Stomach (tissue), 9 donors: ENCODE results near the gene TTN. TPM values are rescaled to one million over a fixed set of nuclear protein-coding genes. Genes with fewer than 3 reads are reported as not detected.

ENCODE experiments used
- DNase-seq, 2 donors: peaks; one replicate each; pipeline versions ENCODE4 v3.0.0 to v3.0.0-alpha.2; 2013 to 2019
- H3K27ac ChIP-seq, 5 donors: fragments of 200-600 bp in 4 of 5; sonication (generic) in 4 of 5; one replicate each; pipeline ENCODE4 v1.5.1; 2013 to 2019; ENCODE audit warnings: mild to moderate bottlenecking in 1 of 5, moderate library complexity in 1 of 5
- H3K27me3 ChIP-seq, 3 donors: fragments of 200-600 bp; sonication (generic); one replicate each; pipeline ENCODE4 v1.5.1; 2017 to 2019; ENCODE audit warnings: mixed run types in 1 of 3
- H3K36me3 ChIP-seq, 4 donors: fragments of 200-600 bp; sonication (generic); 1 replicate in 3 of 4; 2 replicates in 1 of 4; pipeline ENCODE4 v1.5.1; 2016 to 2019
- H3K4me1 ChIP-seq, 4 donors: fragments of 200-600 bp; sonication (generic); one replicate each; pipeline ENCODE4 v1.5.1; 2016 to 2019
- H3K4me3 ChIP-seq, 4 donors: fragments of 200-600 bp; sonication (generic) in 3 of 4; one replicate each; pipeline ENCODE4 v1.5.1; 2016 to 2019; ENCODE audit warnings: mild to moderate bottlenecking in 1 of 4
- H3K9me3 ChIP-seq, 4 donors: fragments of 200-600 bp; sonication (generic); one replicate each; pipeline ENCODE4 v1.5.1; 2016 to 2019
- CTCF ChIP-seq, 7 experiments: fragments of 450-650 bp in 4 of 7; fragments of 200-600 bp in 3 of 7; sonication (generic) in 3 of 7; IDR thresholded peaks; one replicate each; pipeline ENCODE4 v1.5.1; 2016 to 2019; ENCODE audit warnings: antibody characterized with exemption in 7 of 7, control low read depth in 2 of 7, mild to moderate bottlenecking in 1 of 7
- EP300 ChIP-seq: sonication (generic); formaldehyde crosslinking; IDR thresholded peaks from one replicate; pipeline ENCODE4 v1.6.1; 2017; ENCODE audit warnings: antibody characterized with exemption
- POLR2A ChIP-seq, 4 donors: fragments of 450-650 bp; IDR thresholded peaks; one replicate each; pipeline ENCODE4 v1.6.1; 2016; ENCODE audit warnings: antibody characterized with exemption in 4 of 4, control low read depth in 2 of 4, mild to moderate bottlenecking in 1 of 4, moderate library complexity in 1 of 4
- POLR2AphosphoS5 ChIP-seq, 3 donors: sonication (generic); formaldehyde crosslinking; IDR thresholded peaks; one replicate each; pipeline ENCODE4 v1.6.1; 2016; ENCODE audit warnings: antibody characterized with exemption in 3 of 3
- WGBS, 5 donors: extraction: QIAGEN DNeasy Blood & Tissue Kit in 3 of 5; methylation state at CpG; one replicate each; pipeline versions ENCODE4 v1.1.5 to v1.1.7; 2013 to 2018; 5-methylcytosine and 5-hydroxymethylcytosine counted together
- intact Hi-C: fragments of 100-400 bp; cut with DNase I; formaldehyde crosslinking; loops from one replicate; pipeline ENCODE4 v1.15.1; 2023; ENCODE audit warnings: low total_unique reads
- polyA plus RNA-seq, 3 donors: library from polyadenylated mRNA; stranded (reverse); fragments of 200-250 nt; gene quantifications; one replicate each; pipeline ENCODE4 v1.2.3, GENCODE V29; 2013
- total RNA-seq, 5 donors: library from RNA; depleted of rRNA; stranded (reverse); fragments of >200 nt; gene quantifications; one replicate each; pipeline versions ENCODE4 v1.1.0 to v1.2.3, GENCODE V29; 2014 to 2016
- donor health status: healthy with polysubstance abuse.
- donor health status: Bipolar disorder and iron deficiency.
- donor health status: healthy.

TTN gene
- total and polyA plus RNA-seq, 8 donors: 0.03 to 12.8 (median 2.2) TPM

GRCh38 chr2:178804791-178805190 lies 2.4 kb downstream of the TTN start:
- Histone ChIP-seq H3K27me3 (no peaks in the 10 kb centered on the region), H3K9me3 (no peaks in the 10 kb centered on the region), H3K27ac (no peak overlapping the region), H3K36me3 (no peaks in the 10 kb centered on the region), H3K4me3 (no peak overlapping the region), H3K4me1 (peaks cover 0 to 9% (median 2%) of the 10 kb centered on the region in 4 donors)
- TF ChIP-seq CTCF (IDR thresholded peaks at IDR 0.05) (peak in 5 of 7 experiments; percentile 18 to 49 (median 24)), EP300 (no peak), POLR2AphosphoS5 (IDR thresholded peaks at IDR 0.05) (no peak), POLR2A (IDR thresholded peaks at IDR 0.05) (no peak)
- DNase-seq: no peak
- 38 to 84% (median 75%) methylated on average over 1 to 3 of the region's 3 CpGs for WGBS, 5 donors
- intact Hi-C loops: no loop called here

- no peak for DNase-seq
- intact Hi-C loops: no loop called here
- H3K4me1 ChIP-seq: no peaks in the 10 kb centered on the region
- no peaks in the 10 kb centered on the region for H3K9me3 ChIP-seq
- no peaks in the 10 kb centered on the region for H3K36me3 ChIP-seq
- no peaks in the 10 kb centered on the region for H3K27me3 ChIP-seq
- no peak for TF ChIP-seq EP300
- no peak for TF ChIP-seq POLR2AphosphoS5 (IDR thresholded peaks at IDR 0.05)
- TF ChIP-seq CTCF (IDR thresholded peaks at IDR 0.05): no peak
- no peak for TF ChIP-seq POLR2A (IDR thresholded peaks at IDR 0.05)
- WGBS, 5 donors: 88 to 95% (median 93%) methylated on average over 7 of the region's 7 CpGs
- no peak overlapping the region for H3K27ac ChIP-seq
- H3K4me3 ChIP-seq: no peak overlapping the region
Measured at GRCh38 chr2:178800510-178800909, 6.7 kb downstream of the TTN start.

GRCh38 chr2:178799305-178799704 lies 7.9 kb downstream of the TTN start:
- no peak overlapping the region for H3K27ac ChIP-seq
- no peak for DNase-seq
- no peak overlapping the region for H3K4me3 ChIP-seq
- H3K27me3 ChIP-seq: no peaks in the 10 kb centered on the region
- H3K4me1 ChIP-seq: no peaks in the 10 kb centered on the region
- intact Hi-C loops: loop anchor here (10.0 kb wide), 1 partner anchor 115 kb away; no protein-coding TSS in a partner anchor
- 94 to 97% (median 97%) methylated on average over 19 of the region's 19 CpGs for WGBS, 5 donors
- H3K36me3 ChIP-seq: no peaks in the 10 kb centered on the region
- no peaks in the 10 kb centered on the region for H3K9me3 ChIP-seq
- TF ChIP-seq POLR2A (IDR thresholded peaks at IDR 0.05) (no peak), POLR2AphosphoS5 (IDR thresholded peaks at IDR 0.05) (no peak), CTCF (IDR thresholded peaks at IDR 0.05) (no peak), EP300 (no peak)

- H3K4me3 ChIP-seq: no peak overlapping the region
- intact Hi-C loops: loop anchor here (10.0 kb wide), 1 partner anchor 119 kb away; no protein-coding TSS in a partner anchor
- 84 to 96% (median 93%) methylated on average over 2 of the region's 2 CpGs for WGBS, 5 donors
- DNase-seq: peak in 1 of 2 donors; percentile 69
- no peaks in the 10 kb centered on the region for H3K9me3 ChIP-seq
- H3K27ac ChIP-seq: no peak overlapping the region
- no peaks in the 10 kb centered on the region for H3K27me3 ChIP-seq
- no peaks in the 10 kb centered on the region for H3K36me3 ChIP-seq
- peak in 5 of 7 experiments; percentile 20 to 63 (median 53) for TF ChIP-seq CTCF (IDR thresholded peaks at IDR 0.05)
- no peak for TF ChIP-seq EP300
- TF ChIP-seq POLR2A (IDR thresholded peaks at IDR 0.05): no peak
- TF ChIP-seq POLR2AphosphoS5 (IDR thresholded peaks at IDR 0.05): no peak
- H3K4me1 ChIP-seq: no peaks in the 10 kb centered on the region
Measured at GRCh38 chr2:178796079-178796677, 11.0 kb downstream of the TTN start.
